H1 (cell line): ENCODE results near the gene POLRMT. TPM values are rescaled to one million over a fixed set of nuclear protein-coding genes. Genes with fewer than 3 reads are reported as not detected.

Source experiments
- CTCF ChIA-PET: fragments of 300-600 bp; sonication (Branson Sonifier 250); formaldehyde crosslinking; loops from one replicate; lab custom pipeline; 2021; ENCODE audit not compliant: partially characterized antibody; lab: Charles Lee
- POLR2A ChIA-PET: fragments of 300-600 bp; sonication (Branson Sonifier 250); formaldehyde crosslinking; loops from one replicate; lab custom pipeline; 2021; ENCODE audit warnings: inconsistent platforms; ENCODE audit not compliant: partially characterized antibody; lab: Charles Lee
- DNase-seq, 2 experiments: peaks; one replicate each; pipeline versions ENCODE4 v3.0.0 to v3.0.0-alpha.2; 2010 to 2022; ENCODE audit warnings: low spot score in 2 of 2, low read depth in 1 of 2, mixed read lengths in 1 of 2
- FAIRE-seq: peaks from 2 replicates; lab custom pipeline; 2011; peaks lifted over from hg19 to GRCh38; lab: Jason Lieb, UNC
- H2AFZ ChIP-seq: 2 replicates; pipeline ENCODE4 v1.8.1; 2012; ENCODE audit warnings: low read length, inconsistent platforms
- H2AK5ac ChIP-seq: 2 replicates; pipeline ENCODE4 v1.6.1; 2013; ENCODE audit warnings: low read depth, low read length
- H2BK120ac ChIP-seq: replicated peaks from 2 replicates; pipeline ENCODE3; 2013; ENCODE audit warnings: low read depth, low read length, inconsistent platforms
- H2BK12ac ChIP-seq: 2 replicates; pipeline ENCODE4 v1.6.1; 2013; ENCODE audit warnings: low read depth, low read length
- H2BK15ac ChIP-seq: 2 replicates; pipeline ENCODE4 v1.6.1; 2013; ENCODE audit warnings: low read length
- H2BK20ac ChIP-seq: 2 replicates; pipeline ENCODE4 v1.6.1; 2013; ENCODE audit warnings: low read length
- H2BK5ac ChIP-seq: 2 replicates; pipeline ENCODE4 v1.6.1; 2013; ENCODE audit warnings: low read depth, low read length
- H3K14ac ChIP-seq: 2 replicates; pipeline ENCODE4 v1.6.1; 2013; ENCODE audit warnings: inconsistent platforms; ENCODE audit not compliant: insufficient read length
- H3K18ac ChIP-seq: 2 replicates; pipeline ENCODE4 v1.6.1; 2013; ENCODE audit warnings: low read length; ENCODE audit errors: extremely low read depth
- H3K23ac ChIP-seq: 2 replicates; pipeline ENCODE4 v1.6.1; 2013; ENCODE audit warnings: inconsistent platforms; ENCODE audit not compliant: insufficient read length
- H3K23me2 ChIP-seq: 2 replicates; pipeline ENCODE4 v1.6.1; 2013; ENCODE audit warnings: low read depth, low read length
- H3K27ac ChIP-seq: 2 replicates; pipeline ENCODE4 v1.6.1; 2011; ENCODE audit warnings: low read depth, low read length, inconsistent platforms
- H3K27me3 ChIP-seq, 4 experiments: replicated peaks in 1 of 4; 1 replicate in 1 of 4; 2 replicates in 3 of 4; pipeline versions ENCODE4 v1.6.1 to v1.8.1; 2011 to 2013; ENCODE audit warnings: low read length in 3 of 4, mild to moderate bottlenecking in 3 of 4, inconsistent platforms in 2 of 4, mixed read lengths in 2 of 4, moderate library complexity in 1 of 4; ENCODE audit not compliant: control insufficient read depth in 3 of 4, insufficient read depth in 3 of 4; ENCODE audit errors: extremely low read depth in 1 of 4
- H3K36me3 ChIP-seq, 4 experiments: 2 replicates each; pipeline versions ENCODE4 v1.6.1 to v1.8.1; 2011 to 2013; ENCODE audit warnings: mild to moderate bottlenecking in 4 of 4, low read length in 3 of 4, moderate library complexity in 2 of 4, control low read depth in 1 of 4, inconsistent platforms in 1 of 4; ENCODE audit not compliant: insufficient read depth in 4 of 4, control insufficient read depth in 2 of 4
- H3K4ac ChIP-seq: replicated peaks from 2 replicates; pipeline ENCODE3; 2013; ENCODE audit warnings: low read length, low read depth, mixed read lengths, inconsistent platforms; ENCODE audit not compliant: insufficient read length
- H3K4me1 ChIP-seq, 4 experiments: replicated peaks in 1 of 4; 1 replicate in 1 of 4; 2 replicates in 3 of 4; pipeline versions ENCODE4 v1.6.1 to v1.8.1; 2011 to 2013; ENCODE audit warnings: low read length in 3 of 4, inconsistent platforms in 2 of 4, mixed read lengths in 1 of 4; ENCODE audit not compliant: insufficient read depth in 4 of 4, control insufficient read depth in 3 of 4
- H3K4me2 ChIP-seq, 2 experiments: 2 replicates each; pipeline versions ENCODE4 v1.6.1 to v1.8.1; 2011 to 2013; ENCODE audit warnings: low read depth in 2 of 2, low read length in 2 of 2, control low read depth in 1 of 2, inconsistent platforms in 1 of 2, mild to moderate bottlenecking in 1 of 2; ENCODE audit not compliant: insufficient read depth in 1 of 2
- H3K4me3 ChIP-seq, 4 experiments: fragments of 200-600, 300-600 bp in 1 of 4; sonication (generic), shearing (Covaris generic), sonication (Bioruptor Twin) in 1 of 4; 2 replicates each; pipeline versions ENCODE4 v1.5.1 to v1.8.1; 2011 to 2016; ENCODE audit warnings: low read length in 4 of 4, low read depth in 3 of 4, control low read depth in 2 of 4, inconsistent platforms in 2 of 4, mild to moderate bottlenecking in 2 of 4, mixed read lengths in 1 of 4, moderate library complexity in 1 of 4; ENCODE audit not compliant: insufficient read depth in 2 of 4; ENCODE audit errors: extremely low read depth in 1 of 4
- H3K56ac ChIP-seq: replicated peaks from 2 replicates; pipeline ENCODE3; 2013; ENCODE audit warnings: low read depth, mild to moderate bottlenecking, mixed read lengths, low read length, inconsistent platforms; ENCODE audit not compliant: insufficient read length
- H3K79me1 ChIP-seq: 2 replicates; pipeline ENCODE4 v1.6.1; 2013; ENCODE audit warnings: low read depth, low read length, control low read depth
- H3K79me2 ChIP-seq, 2 experiments: 2 replicates each; pipeline versions ENCODE4 v1.6.1 to v1.8.1; 2012 to 2013; ENCODE audit warnings: low read length in 2 of 2, mild to moderate bottlenecking in 2 of 2, inconsistent platforms in 1 of 2; ENCODE audit not compliant: insufficient read depth in 2 of 2, control insufficient read depth in 1 of 2
- H3K9ac ChIP-seq, 4 experiments: replicated peaks in 1 of 4; 1 replicate in 1 of 4; 2 replicates in 3 of 4; pipeline versions ENCODE4 v1.6.1 to v1.8.1; 2011 to 2013; ENCODE audit warnings: low read depth in 3 of 4, low read length in 3 of 4, control low read depth in 2 of 4, mild to moderate bottlenecking in 2 of 4, moderate library complexity in 2 of 4, inconsistent platforms in 1 of 4; ENCODE audit errors: extremely low read depth in 1 of 4
- H3K9me3 ChIP-seq, 2 experiments: 2 replicates each; pipeline versions ENCODE4 v1.6.1 to v1.8.1; 2012 to 2013; ENCODE audit warnings: mild to moderate bottlenecking in 2 of 2, moderate library complexity in 2 of 2, control low read depth in 1 of 2, inconsistent platforms in 1 of 2, low read depth in 1 of 2, low read length in 1 of 2, mixed read lengths in 1 of 2; ENCODE audit not compliant: insufficient read depth in 2 of 2
- H4K20me1 ChIP-seq, 2 experiments: replicated peaks in 1 of 2; 2 replicates each; pipeline versions ENCODE3 to v1.8.1; 2011 to 2013; ENCODE audit warnings: inconsistent platforms in 2 of 2, low read length in 2 of 2, mild to moderate bottlenecking in 1 of 2; ENCODE audit not compliant: insufficient read depth in 2 of 2, control insufficient read depth in 1 of 2
- H4K5ac ChIP-seq: 2 replicates; pipeline ENCODE4 v1.6.1; 2013; ENCODE audit warnings: low read length, low read depth, mixed read lengths, inconsistent platforms; ENCODE audit not compliant: insufficient read length
- H4K8ac ChIP-seq: 2 replicates; pipeline ENCODE4 v1.8.0; 2013; ENCODE audit warnings: mild to moderate bottlenecking, moderate library complexity, low read length, inconsistent platforms; ENCODE audit not compliant: insufficient read depth; ENCODE audit errors: extremely low read depth
- H4K91ac ChIP-seq: replicated peaks from 2 replicates; pipeline ENCODE3; 2013; ENCODE audit warnings: low read length, mixed read lengths, inconsistent platforms; ENCODE audit not compliant: insufficient read length
- KDM4A ChIP-seq: IDR thresholded peaks from one replicate; pipeline ENCODE4 v1.7.1; 2012; ENCODE audit warnings: low read depth, mild to moderate bottlenecking, moderate library complexity, low read length, inconsistent platforms; ENCODE audit not compliant: severe bottlenecking
- MAX ChIP-seq: IDR thresholded peaks from 2 replicates; pipeline ENCODE4 v1.6.1; 2012; ENCODE audit warnings: inconsistent platforms
- NANOG ChIP-seq: IDR thresholded peaks from 2 replicates; pipeline ENCODE4 v1.6.1; 2011; ENCODE audit warnings: low read length, low read depth, mild to moderate bottlenecking, inconsistent platforms; ENCODE audit not compliant: insufficient read depth, poor library complexity, severe bottlenecking
- POLR2A ChIP-seq, 2 experiments: IDR thresholded peaks; 1 replicate in 1 of 2; 2 replicates in 1 of 2; pipeline ENCODE4 v1.6.1; 2011; ENCODE audit warnings: low read depth in 2 of 2, low read length in 2 of 2, mild to moderate bottlenecking in 2 of 2; ENCODE audit errors: control extremely low read depth in 1 of 2
- POU5F1 ChIP-seq: IDR thresholded peaks from 2 replicates; pipeline ENCODE4 v1.6.1; 2011; ENCODE audit warnings: low read depth, mild to moderate bottlenecking, low read length, moderate library complexity
- SIN3A ChIP-seq, 2 experiments: IDR thresholded peaks in 1 of 2; conservative IDR thresholded peaks in 1 of 2; 2 replicates each; pipeline ENCODE4 v1.6.1; 2011 to 2012; ENCODE audit warnings: low read length in 2 of 2, improper control_type of control experiment in 1 of 2, low read depth in 1 of 2, mild to moderate bottlenecking in 1 of 2
- WGBS, 2 experiments: shearing (Covaris generic) in 1 of 2; methylation state at CpG; one replicate each; pipeline versions ENCODE4 v1.1.6 to v1.1.7; 2013 to 2015; ENCODE audit warnings: low lambda C conversion rate in 2 of 2, mixed read lengths in 2 of 2, inconsistent platforms in 1 of 2, low coverage in 1 of 2, missing lambda C conversion rate in 1 of 2; ENCODE audit not compliant: insufficient replicate concordance in 2 of 2, insufficient coverage in 1 of 2, insufficient read length in 1 of 2; ENCODE audit errors: extremely low coverage in 1 of 2, missing lambda C conversion rate in 1 of 2; 5-methylcytosine and 5-hydroxymethylcytosine counted together
- polyA plus RNA-seq, 7 experiments: library from polyadenylated mRNA; depleted of rRNA in 3 of 7; stranded (reverse) in 5 of 7; unstranded in 2 of 7; fragments of >200 nt in 5 of 7; fragments of 200-250 nt in 2 of 7; gene quantifications; 1 replicate in 5 of 7; 2 replicates in 1 of 7; 4 replicates in 1 of 7; pipeline versions ENCODE4 v1.2.1 to v1.2.3, GENCODE V29; 2011 to 2013; ENCODE audit warnings: missing spikeins in 2 of 7, mixed read lengths in 2 of 7
- total RNA-seq: library from RNA; stranded (reverse); fragmentation: NEBNext Ultra II Directional; extraction: Animal tissue kit (Norgen Biotek cat#: 25700); gene quantifications from 2 replicates; pipeline ENCODE4 v1.2.1, GENCODE V29; 2021

POLRMT gene
- total and polyA plus RNA-seq, 2 of the 8 experiments (the other 6 are each of a cell fraction or from before 2014, with no cell fraction given) = 93.0 to 111 TPM

DNA sequence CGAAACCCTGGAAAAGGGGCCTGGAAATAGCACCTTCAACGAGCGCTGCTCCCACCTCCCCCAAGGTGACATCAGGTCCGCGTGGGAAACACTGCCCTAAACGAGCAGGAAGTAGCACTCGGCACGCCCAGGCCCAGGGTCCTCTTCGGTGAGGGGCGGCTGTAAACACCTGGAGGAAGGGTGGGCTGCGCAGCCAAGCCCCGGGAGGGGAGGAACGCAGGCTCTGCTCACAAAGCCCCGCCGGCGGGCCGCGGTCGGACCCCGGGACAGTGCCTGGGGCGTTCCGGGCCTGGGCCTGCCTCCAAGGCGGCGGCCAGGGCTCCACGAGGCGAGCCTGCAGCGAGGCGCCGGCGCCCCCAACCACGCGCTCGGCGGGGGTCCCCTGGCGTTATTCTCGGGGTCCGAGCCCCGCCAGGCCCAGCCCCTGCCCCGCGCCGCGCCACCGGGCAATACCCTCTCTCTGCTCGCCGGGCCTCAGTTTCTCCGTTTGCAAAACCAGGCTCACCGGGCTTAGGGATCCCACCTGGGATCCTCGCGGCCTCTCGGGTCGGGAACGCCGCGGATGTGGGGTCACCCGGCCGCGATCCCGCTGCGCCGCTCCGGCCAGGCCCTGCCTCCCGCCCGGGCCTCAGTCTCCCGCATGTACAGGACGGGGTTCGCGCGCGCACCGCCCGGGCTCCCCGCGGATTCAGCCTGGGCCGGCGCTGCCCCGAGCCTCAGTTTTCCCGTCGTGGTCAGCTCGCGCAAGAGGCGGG is 29.0 kb upstream of the POLRMT start:
- H3K4ac ChIP-seq = no peak overlapping the region
- H3K27me3 ChIP-seq = peaks cover 0 to 6% (median 2%) of the 10 kb centered on the region in 4 experiments; a peak in 1 of 7 replicates
- peaks cover 3% of the 10 kb centered on the region; the same call in 1 of the 2 replicates for H3K23me2 ChIP-seq
- H3K4me1 ChIP-seq = peaks cover 0 to 14% (median 6%) of the 10 kb centered on the region in 4 experiments; a peak in 5 of 7 replicates
- no peak overlapping the region for H2BK15ac ChIP-seq
- H2BK5ac ChIP-seq = no peak overlapping the region
- FAIRE-seq = no peak
- H3K27ac ChIP-seq = peak overlapping the region; percentile 55
- H2BK12ac ChIP-seq = no peak overlapping the region
- H3K56ac ChIP-seq = no peak overlapping the region
- no peak overlapping the region for H4K5ac ChIP-seq
- no peak overlapping the region for H3K14ac ChIP-seq
- H3K9ac ChIP-seq = peak overlapping the region; percentile 59 to 85 (median 78)
- no peak overlapping the region; the same call in 1 of the 2 replicates for H2AK5ac ChIP-seq
- peaks cover 34 to 36% of the 10 kb centered on the region in 2 experiments for H4K20me1 ChIP-seq
- CTCF ChIA-PET = interaction anchor here (1.2 kb wide), 1 partner anchor 46 kb away, joined by 3 read pairs; the partner anchor contains the start of gene PALM
- no peaks in the 10 kb centered on the region; a peak in 1 of 8 replicates for H3K36me3 ChIP-seq
- no peak overlapping the region for H3K23ac ChIP-seq
- DNase-seq = no peak
- H3K18ac ChIP-seq = peak overlapping the region; percentile 71
- H4K91ac ChIP-seq = peak overlapping the region; percentile 27
- H3K4me3 ChIP-seq = peak overlapping the region; percentile 76 to 99 (median 78)
- peaks cover 49 to 55% of the 10 kb centered on the region in 2 experiments for H3K79me2 ChIP-seq
- peak overlapping the region; percentile 80 to 93 for H3K4me2 ChIP-seq
- peaks cover 5 to 6% of the 10 kb centered on the region in 2 experiments; a peak in 2 of 4 replicates for H3K9me3 ChIP-seq
- 3% methylated on average over 35 of the region's 81 CpGs; no CpG with 5 or more reads in 1 of the 2 experiments for WGBS, 2 experiments
- H2AFZ ChIP-seq = no peak overlapping the region
- H4K8ac ChIP-seq = peak overlapping the region; percentile 80
- H3K79me1 ChIP-seq = peaks cover under 1% of the 10 kb centered on the region
- no peak overlapping the region for H2BK20ac ChIP-seq
- POLR2A ChIA-PET = interaction anchor here (0.6 to 1.6 kb wide), 13 partner anchors 12 to 720 kb away, joined by 3 to 10 read pairs (median 3); no protein-coding TSS in a partner anchor
- TF ChIP-seq NANOG (no peak), POU5F1 (no peak), SIN3A (conservative IDR thresholded peaks at IDR 0.05 in 1 of 2, IDR thresholded peaks at IDR 0.05 in 1 of 2; ENCODE audit: low read depth in 1 of 2, low read length in 2 of 2) (peak; percentile 37 to 41; a peak in 1 of 4 replicates), POLR2A (IDR thresholded peaks at IDR 0.05; ENCODE audit: control extremely low read depth in 1 of 2, low read depth in 2 of 2, low read length in 2 of 2) (0 out of 3 replicates have a peak, but pooled peaks of 1 of the 2 experiments have one; percentile 34), MAX (peak; percentile 58), KDM4A (peak; percentile 53)
- no peak overlapping the region for H2BK120ac ChIP-seq
